ENCODE results near the gene SORCS2. TPM values are rescaled to one million over a fixed set of nuclear protein-coding genes. Genes with fewer than 3 reads are reported as not detected.

SORCS2 gene
- total RNA-seq, 6 experiments from 2014 or later = 0.18 to 6.2 (median 3.1) TPM

DNA sequence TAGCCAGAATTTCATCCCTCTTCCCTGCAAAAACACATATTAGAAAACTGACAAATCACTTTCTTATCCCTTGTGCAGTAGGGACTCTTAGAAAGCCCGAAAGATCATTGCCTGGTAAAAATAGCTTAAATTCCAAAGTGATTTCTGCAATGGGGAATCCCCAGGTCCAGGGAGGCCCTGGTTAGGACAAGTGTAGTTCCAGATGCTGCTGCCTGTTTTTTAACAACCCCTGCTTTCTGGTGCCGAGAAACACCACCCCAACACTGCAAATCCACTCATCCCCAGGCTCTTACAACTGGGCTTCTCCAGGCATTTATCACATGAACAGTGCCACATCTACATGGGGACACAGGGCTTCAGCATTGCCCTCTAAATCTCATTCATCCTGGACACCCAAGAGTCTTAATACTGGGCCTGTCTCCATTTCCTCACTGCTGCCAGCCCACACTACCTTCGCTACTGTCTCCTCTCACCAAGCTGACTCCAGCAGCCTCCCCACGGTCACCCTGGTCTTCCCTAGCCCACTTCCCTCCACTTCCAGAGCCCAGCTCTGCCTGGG, 354.6 kb downstream of the SORCS2 start:
- Histone ChIP-seq H3K4me3 (no peak overlapping the region), H3K27me3 (no peaks in the 10 kb centered on the region), H3K4me1 (peaks cover 0 to 23% (median 11%) of the 10 kb centered on the region in 4 donors), H3K27ac (no peak overlapping the region), H3K9me3 (no peaks in the 10 kb centered on the region), H3K36me3 (no peaks in the 10 kb centered on the region)
- DNase-seq (no peak), ATAC-seq (peak; percentile 8 to 63 (median 10))
- 14% methylated on average over 4 of the region's 4 CpGs for WGBS (ENCODE audit: insufficient coverage, low coverage, low lambda C conversion rate, missing lambda C conversion rate)
- intact Hi-C loops (cut with DNase I) = no loop called here
- TF ChIP-seq POLR2A (IDR thresholded peaks at IDR 0.05) = no peak
- no peak for TF ChIP-seq CTCF (IDR thresholded peaks at IDR 0.05)

- TF ChIP-seq CTCF (IDR thresholded peaks at IDR 0.05) (no peak), POLR2A (IDR thresholded peaks at IDR 0.05) (peak; percentile 24)
- no peak overlapping the region for H3K4me3 ChIP-seq
- no peak overlapping the region for H3K27ac ChIP-seq
- H3K4me1 ChIP-seq = peaks cover 0 to 23% (median 11%) of the 10 kb centered on the region in 4 donors
- H3K27me3 ChIP-seq = no peaks in the 10 kb centered on the region
- DNase-seq (peak; percentile 86 to 90 (median 89)), ATAC-seq (peak; percentile 85 to 90 (median 88))
- H3K36me3 ChIP-seq = no peaks in the 10 kb centered on the region
- intact Hi-C loops (cut with DNase I) = no loop called here
- H3K9me3 ChIP-seq = no peaks in the 10 kb centered on the region
- WGBS (ENCODE audit: insufficient coverage, low coverage, low lambda C conversion rate, missing lambda C conversion rate) = 15% methylated on average over 9 of the region's 10 CpGs
Measured at GRCh38 chr4:7547368-7548040, 355.2 kb downstream of the SORCS2 start.

DNA sequence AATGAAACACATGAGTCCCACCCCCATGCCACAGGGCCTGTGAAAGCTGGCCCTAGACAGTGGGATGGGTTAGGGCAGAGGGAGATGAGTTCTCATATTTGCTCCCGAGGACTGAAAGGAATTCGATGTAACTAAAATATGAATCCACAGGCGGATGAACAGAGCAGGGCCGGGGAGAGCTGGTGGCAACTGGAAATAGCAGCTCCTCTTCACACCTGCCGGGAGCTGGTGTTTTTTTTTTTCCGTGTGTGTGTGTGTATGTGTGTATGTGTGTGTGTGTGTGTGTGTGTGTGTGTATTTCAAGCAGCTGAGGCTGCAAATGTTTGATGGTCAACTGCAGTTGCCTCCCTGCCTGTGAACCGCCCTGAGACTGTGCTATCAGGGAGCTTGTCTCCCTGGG, 357.5 kb downstream of the SORCS2 start:
- Histone ChIP-seq H3K36me3 (no peaks in the 10 kb centered on the region), H3K27ac (no peak overlapping the region), H3K4me3 (no peak overlapping the region), H3K4me1 (peaks cover 0 to 23% (median 11%) of the 10 kb centered on the region in 4 donors), H3K9me3 (no peaks in the 10 kb centered on the region), H3K27me3 (no peaks in the 10 kb centered on the region)
- intact Hi-C loops (cut with DNase I) = no loop called here
- 80% methylated on average over 3 of the region's 7 CpGs for WGBS (ENCODE audit: insufficient coverage, low coverage, low lambda C conversion rate, missing lambda C conversion rate)
- TF ChIP-seq CTCF (IDR thresholded peaks at IDR 0.05) = no peak
- no peak for TF ChIP-seq POLR2A (IDR thresholded peaks at IDR 0.05)
- no peak for DNase-seq
- no peak for ATAC-seq

DNA sequence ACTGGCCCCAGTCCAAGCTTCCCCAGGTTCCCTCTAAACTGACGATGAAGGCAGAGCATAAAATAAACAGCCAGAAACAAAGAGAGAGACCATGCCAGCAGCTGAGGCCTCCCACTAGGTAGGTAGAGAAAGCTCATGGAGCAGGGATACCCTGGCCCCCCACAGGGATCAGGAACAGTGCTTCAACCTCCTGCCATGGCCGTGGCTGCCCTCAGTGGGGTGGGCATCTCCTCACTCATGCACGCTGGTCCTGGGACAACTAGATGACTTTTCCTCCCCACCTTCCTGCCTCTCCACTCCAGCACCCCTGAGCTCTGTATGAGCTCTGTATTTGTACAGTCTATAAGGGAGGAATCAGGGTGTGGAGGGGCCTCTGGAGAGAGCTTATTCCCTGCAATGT, 360.1 kb downstream of the SORCS2 start:
- no peak for DNase-seq
- Histone ChIP-seq H3K4me3 (no peak overlapping the region), H3K4me1 (peaks cover 0 to 11% (median 5%) of the 10 kb centered on the region in 4 donors), H3K27me3 (no peaks in the 10 kb centered on the region), H3K36me3 (no peaks in the 10 kb centered on the region), H3K27ac (no peak overlapping the region), H3K9me3 (no peaks in the 10 kb centered on the region)
- no peak for TF ChIP-seq CTCF (IDR thresholded peaks at IDR 0.05)
- TF ChIP-seq POLR2A (IDR thresholded peaks at IDR 0.05) = no peak
- no peak for ATAC-seq
- intact Hi-C loops (cut with DNase I) = no loop called here
- 60% methylated on average over 2 of the region's 3 CpGs for WGBS (ENCODE audit: insufficient coverage, low coverage, low lambda C conversion rate, missing lambda C conversion rate)

All from right lobe of liver (tissue), 6 donors.